IPS-11a (cell line): ENCODE data around the gene PLXNA3.

Experiments
- H3K4me3 ChIP-seq: one replicate; pipeline ENCODE4 v1.5.1; 2013; ENCODE audit warnings: low read depth, low read length, control low read depth

PLXNA3 gene

GRCh38 chrX:154525606-154526490 lies 67.8 kb downstream of the PLXNA3 start:
- H3K4me3 ChIP-seq = no peak overlapping the region

- H3K4me3 ChIP-seq = no peak overlapping the region
These were observed 69.0 kb downstream of the PLXNA3 start for GRCh38 chrX:154526901-154527675.
